Naive thymus-derived CD4-positive, alpha-beta T cell (primary cell): Measurements from ENCODE around the gene ZC2HC1C. TPM values are rescaled to one million over a fixed set of nuclear protein-coding genes. Genes with fewer than 3 reads are reported as not detected.
A peak's percentile ranks its signal among the peaks of the same experiment; 100 is the strongest.

ENCODE experiments used
- ATAC-seq: fragments of 150-1000 bp; cut with Tn5 transposase; 2 replicates; pipeline ENCODE4 v1.10.0; 2021; ENCODE audit warnings: mild to moderate bottlenecking, moderate library complexity
- CTCF ChIA-PET: fragments of 350-600 bp; sonication (Branson Sonifier 250); formaldehyde crosslinking; loops from one replicate; lab custom pipeline; 2021; ENCODE audit warnings: antibody characterized with exemption; lab: Charles Lee
- POLR2A ChIA-PET: fragments of 350-600 bp; sonication (Branson Sonifier 250); formaldehyde crosslinking; loops from one replicate; lab custom pipeline; 2021; ENCODE audit warnings: antibody characterized with exemption, inconsistent platforms; lab: Charles Lee
- DNase-seq, 9 donors: peaks; one replicate each; pipeline versions ENCODE4 v3.0.0 to v3.0.0-alpha.2; 2020 to 2022; ENCODE audit warnings: mixed read lengths in 1 of 9
- H3K27ac ChIP-seq: one replicate; pipeline ENCODE4 v1.7.0; 2013; ENCODE audit warnings: mild to moderate bottlenecking, low read depth, low read length, moderate library complexity
- H3K27me3 ChIP-seq, 2 donors: one replicate each; pipeline ENCODE4 v1.7.0; 2013; ENCODE audit warnings: low read length in 2 of 2, mild to moderate bottlenecking in 2 of 2, moderate library complexity in 2 of 2; ENCODE audit not compliant: control insufficient read depth in 2 of 2, insufficient read depth in 2 of 2
- H3K36me3 ChIP-seq, 3 experiments: 1 replicate in 2 of 3; 2 replicates in 1 of 3; pipeline ENCODE4 v1.7.0; 2013; ENCODE audit warnings: low read length in 3 of 3, mild to moderate bottlenecking in 3 of 3, moderate library complexity in 1 of 3; ENCODE audit not compliant: insufficient read depth in 3 of 3, control insufficient read depth in 2 of 3
- H3K4me1 ChIP-seq, 2 donors: one replicate each; pipeline ENCODE4 v1.7.0; 2013; ENCODE audit warnings: low read length in 2 of 2, mild to moderate bottlenecking in 2 of 2, moderate library complexity in 1 of 2; ENCODE audit not compliant: control insufficient read depth in 2 of 2, insufficient read depth in 2 of 2
- H3K4me3 ChIP-seq: 2 replicates; pipeline ENCODE4 v1.7.0; 2013; ENCODE audit warnings: mild to moderate bottlenecking, low read length
- H3K9me3 ChIP-seq, 3 experiments: 1 replicate in 2 of 3; 2 replicates in 1 of 3; pipeline ENCODE4 v1.7.0; 2013; ENCODE audit warnings: low read length in 3 of 3; ENCODE audit not compliant: control insufficient read depth in 2 of 3
- H3K27ac Mint-ChIP-seq, 9 donors: one replicate each; pipeline ENCODE4 v1.8.0; 2020 to 2022; ENCODE audit warnings: mixed read lengths in 9 of 9, mild to moderate bottlenecking in 8 of 9, moderate library complexity in 5 of 9, inconsistent platforms in 2 of 9
- H3K27me3 Mint-ChIP-seq, 5 donors: one replicate each; pipeline ENCODE4 v1.8.0; 2021 to 2022; ENCODE audit warnings: mixed read lengths in 5 of 5, mild to moderate bottlenecking in 1 of 5
- H3K36me3 Mint-ChIP-seq, 5 donors: one replicate each; pipeline ENCODE4 v1.8.0; 2020 to 2022; ENCODE audit warnings: mixed read lengths in 5 of 5, mild to moderate bottlenecking in 3 of 5, inconsistent platforms in 1 of 5
- H3K4me1 Mint-ChIP-seq, 7 donors: one replicate each; pipeline ENCODE4 v1.8.0; 2020 to 2022; ENCODE audit warnings: mixed read lengths in 7 of 7, mild to moderate bottlenecking in 3 of 7, inconsistent platforms in 1 of 7
- H3K4me3 Mint-ChIP-seq, 10 donors: one replicate each; pipeline ENCODE4 v1.8.0; 2020 to 2022; ENCODE audit warnings: mild to moderate bottlenecking in 10 of 10, mixed read lengths in 10 of 10, moderate library complexity in 6 of 10, inconsistent platforms in 2 of 10
- H3K9me3 Mint-ChIP-seq, 11 donors: one replicate each; pipeline ENCODE4 v1.8.0; 2020 to 2022; ENCODE audit warnings: mixed read lengths in 11 of 11, mild to moderate bottlenecking in 4 of 11, inconsistent platforms in 1 of 11, moderate library complexity in 1 of 11
- intact Hi-C, 2 donors: fragments of 100-400 bp; cut with micrococcal nuclease; formaldehyde crosslinking; loops; one replicate each; pipeline ENCODE4 v1.15.1; 2023
- polyA plus RNA-seq, 2 donors: library from polyadenylated mRNA; unstranded; fragments of 300-500 nt; fragmentation: Illumina TruSeq; gene quantifications; one replicate each; pipeline ENCODE4 v1.2.3, GENCODE V29; 2021
- total RNA-seq, 6 experiments: library from RNA in 5 of 6; stranded (reverse) in 5 of 6; gene quantifications; 1 replicate in 5 of 6; 2 replicates in 1 of 6; pipeline ENCODE4 v1.2.3 and lab custom pipeline; 2021 to 2026

Gene ZC2HC1C
- total and polyA plus RNA-seq, 7 experiments from 2014 or later: 0.30 to 1.7 (median 0.41) TPM; not detected in 4

- POLR2A ChIA-PET: interaction anchor here (0.7 to 1.4 kb wide), 2 partner anchors 17 to 166 kb away, joined by 3 read pairs; partner anchors contain the start of gene ACYP1
- peak overlapping the region in 1 of 10 donors; percentile 9 for H3K4me3 Mint-ChIP-seq
Observed at GRCh38 chr14:75046275-75046674, 23.2 kb upstream of the ZC2HC1C start.

GRCh38 chr14:75046899-75047298 is 22.5 kb upstream of the ZC2HC1C start:
- Mint-ChIP-seq H3K9me3 (peaks cover 0 to 5% (median 0%) of the 10 kb centered on the region in 11 donors), H3K4me1 (peaks cover 28 to 72% (median 63%) of the 10 kb centered on the region in 7 donors), H3K36me3 (peaks cover 0 to 31% (median 22%) of the 10 kb centered on the region in 5 donors), H3K27ac (no peak overlapping the region), H3K4me3 (peak overlapping the region in 1 of 10 donors; percentile 9), H3K27me3 (no peaks in the 10 kb centered on the region)
- Histone ChIP-seq H3K36me3 (peaks cover 0 to 7% (median 0%) of the 10 kb centered on the region in 3 experiments), H3K27ac (no peak overlapping the region), H3K4me3 (no peak overlapping the region), H3K9me3 (no peaks in the 10 kb centered on the region), H3K4me1 (peaks cover 8 to 13% of the 10 kb centered on the region in 2 donors), H3K27me3 (no peaks in the 10 kb centered on the region)
- ChIA-PET POLR2A (interaction anchor here (1.4 kb wide), 1 partner anchor 16 kb away, joined by 3 read pairs; the partner anchor contains the start of gene ACYP1), CTCF (no interaction called here)
- DNase-seq: no peak
- ATAC-seq: no peak
- intact Hi-C loops: no loop called here

More at GRCh38 chr14:75046275-75046674, 23.2 kb upstream of the ZC2HC1C start:
- Histone ChIP-seq H3K27me3 (no peaks in the 10 kb centered on the region), H3K4me1 (peaks cover 8 to 13% of the 10 kb centered on the region in 2 donors), H3K36me3 (peaks cover 0 to 13% (median 5%) of the 10 kb centered on the region in 3 experiments), H3K9me3 (no peaks in the 10 kb centered on the region), H3K27ac (no peak overlapping the region), H3K4me3 (no peak overlapping the region)
- Mint-ChIP-seq H3K27me3 (no peaks in the 10 kb centered on the region), H3K4me1 (peaks cover 25 to 67% (median 58%) of the 10 kb centered on the region in 7 donors), H3K27ac (no peak overlapping the region), H3K9me3 (peaks cover 0 to 1% (median 0%) of the 10 kb centered on the region in 11 donors), H3K36me3 (peaks cover 0 to 31% (median 23%) of the 10 kb centered on the region in 5 donors)
- CTCF ChIA-PET: interaction anchor here (1.0 kb wide), 1 partner anchor 42 kb away, joined by 4 read pairs; no protein-coding TSS in a partner anchor
- DNase-seq (no peak), ATAC-seq (no peak)
- intact Hi-C loops: no loop called here

GRCh38 chr14:75047506-75047905 is 21.9 kb upstream of the ZC2HC1C start:
- peaks cover 8 to 13% of the 10 kb centered on the region in 2 donors for H3K4me1 ChIP-seq
- ATAC-seq: no peak
- peaks cover 0 to 1% (median 0%) of the 10 kb centered on the region in 3 experiments for H3K36me3 ChIP-seq
- Mint-ChIP-seq H3K36me3 (peaks cover 0 to 26% (median 19%) of the 10 kb centered on the region in 5 donors), H3K4me1 (peaks cover 28 to 75% (median 66%) of the 10 kb centered on the region in 7 donors), H3K9me3 (peaks cover 0 to 5% (median 0%) of the 10 kb centered on the region in 11 donors), H3K27ac (no peak overlapping the region), H3K27me3 (no peaks in the 10 kb centered on the region), H3K4me3 (peak overlapping the region in 1 of 10 donors; percentile 14)
- intact Hi-C loops: no loop called here
- no peak overlapping the region for H3K27ac ChIP-seq
- no peak for DNase-seq
- H3K9me3 ChIP-seq: no peaks in the 10 kb centered on the region
- no peaks in the 10 kb centered on the region for H3K27me3 ChIP-seq
- ChIA-PET POLR2A (interaction anchor here (0.9 kb wide), 1 partner anchor 23 kb away, joined by 3 read pairs; no protein-coding TSS in a partner anchor), CTCF (no interaction called here)
- H3K4me3 ChIP-seq: no peak overlapping the region

- POLR2A ChIA-PET: interaction anchor here (0.9 kb wide), 1 partner anchor 22 kb away, joined by 3 read pairs; no protein-coding TSS in a partner anchor
Observed at GRCh38 chr14:75048101-75048500, 21.3 kb upstream of the ZC2HC1C start.

GRCh38 chr14:75049136-75049535 is 20.3 kb upstream of the ZC2HC1C start:
- peak overlapping the region in 1 of 9 donors; percentile 34 for H3K27ac Mint-ChIP-seq
- H3K4me3 ChIP-seq: no peak overlapping the region

More at GRCh38 chr14:75048101-75048500, 21.3 kb upstream of the ZC2HC1C start:
- ATAC-seq (no peak), DNase-seq (no peak)
- Mint-ChIP-seq H3K27me3 (no peaks in the 10 kb centered on the region), H3K4me3 (peak overlapping the region in 1 of 10 donors; percentile 21), H3K27ac (no peak overlapping the region), H3K4me1 (peaks cover 28 to 75% (median 66%) of the 10 kb centered on the region in 7 donors), H3K36me3 (peaks cover 0 to 26% (median 19%) of the 10 kb centered on the region in 5 donors), H3K9me3 (peaks cover 0 to 5% (median 0%) of the 10 kb centered on the region in 11 donors)
- H3K9me3 ChIP-seq: no peaks in the 10 kb centered on the region
- H3K36me3 ChIP-seq: no peaks in the 10 kb centered on the region
- H3K4me1 ChIP-seq: peaks cover 8 to 13% of the 10 kb centered on the region in 2 donors
- H3K27me3 ChIP-seq: no peaks in the 10 kb centered on the region
- CTCF ChIA-PET: interaction anchor here (1.2 kb wide), 1 partner anchor 41 kb away, joined by 7 read pairs; no protein-coding TSS in a partner anchor
- no peak overlapping the region for H3K27ac ChIP-seq
- no peak overlapping the region for H3K4me3 ChIP-seq
- intact Hi-C loops: no loop called here

GRCh38 chr14:75049731-75050201 is 19.7 kb upstream of the ZC2HC1C start:
- intact Hi-C loops: loop anchor here in 1 of 2 donors (2.0 kb wide), 1 partner anchor 19 kb away; the partner anchor contains the start of gene ZC2HC1C
- peaks cover 24 to 73% (median 55%) of the 10 kb centered on the region in 7 donors for H3K4me1 Mint-ChIP-seq
- CTCF ChIA-PET: interaction anchor here (1.0 kb wide), 1 partner anchor 40 kb away, joined by 3 read pairs; no protein-coding TSS in a partner anchor

More at GRCh38 chr14:75049136-75049535, 20.3 kb upstream of the ZC2HC1C start:
- Histone ChIP-seq H3K27ac (no peak overlapping the region), H3K9me3 (no peaks in the 10 kb centered on the region), H3K36me3 (no peaks in the 10 kb centered on the region), H3K4me1 (peaks cover 8 to 13% of the 10 kb centered on the region in 2 donors), H3K27me3 (no peaks in the 10 kb centered on the region)
- Mint-ChIP-seq H3K9me3 (peaks cover 0 to 5% (median 0%) of the 10 kb centered on the region in 11 donors), H3K27me3 (no peaks in the 10 kb centered on the region), H3K36me3 (peaks cover 0 to 23% (median 17%) of the 10 kb centered on the region in 5 donors), H3K4me3 (peak overlapping the region in 3 of 10 donors; percentile 17 to 94 (median 29)), H3K4me1 (peaks cover 26 to 74% (median 61%) of the 10 kb centered on the region in 7 donors)
- intact Hi-C loops: no loop called here
- no peak for ATAC-seq
- POLR2A ChIA-PET: interaction anchor here (3.7 kb wide), 1 partner anchor 15 kb away, joined by 29 read pairs; the partner anchor contains the start of gene ACYP1
- CTCF ChIA-PET: interaction anchor here (1.2 kb wide), 1 partner anchor 40 kb away, joined by 7 read pairs; no protein-coding TSS in a partner anchor
- DNase-seq: no peak

More at GRCh38 chr14:75049731-75050201, 19.7 kb upstream of the ZC2HC1C start:
- POLR2A ChIA-PET: interaction anchor here (3.7 kb wide), 1 partner anchor 14 kb away, joined by 29 read pairs; the partner anchor contains the start of gene ACYP1
- peaks cover 0 to 5% (median 0%) of the 10 kb centered on the region in 11 donors for H3K9me3 Mint-ChIP-seq
- no peak overlapping the region for H3K27ac ChIP-seq
- no peaks in the 10 kb centered on the region for H3K36me3 ChIP-seq
- H3K27ac Mint-ChIP-seq: peak overlapping the region in 6 of 9 donors; percentile 10 to 95 (median 90)
- H3K4me3 ChIP-seq: no peak overlapping the region
- peak overlapping the region; percentile 83 to 96 (median 94) for H3K4me3 Mint-ChIP-seq
- H3K9me3 ChIP-seq: no peaks in the 10 kb centered on the region
- peaks cover 0 to 23% (median 17%) of the 10 kb centered on the region in 5 donors for H3K36me3 Mint-ChIP-seq
- peaks cover 8 to 10% of the 10 kb centered on the region in 2 donors for H3K4me1 ChIP-seq
- no peaks in the 10 kb centered on the region for H3K27me3 Mint-ChIP-seq
- ATAC-seq: peak; percentile 2
- no peaks in the 10 kb centered on the region for H3K27me3 ChIP-seq
- no peak for DNase-seq
